D721Med (cell line): Measurements from ENCODE around the gene NDUFA12.

Experiments
- DNase-seq: peaks from one replicate; pipeline ENCODE4 v3.0.0; 2011; ENCODE audit warnings: low spot score; ENCODE audit not compliant: insufficient read length
- FAIRE-seq: peaks from 2 replicates; lab custom pipeline; 2011; peaks lifted over from hg19 to GRCh38; lab: Jason Lieb, UNC
- TF ChIP-seq, protein P1 (sequence below): IDR thresholded peaks from 2 replicates; pipeline ENCODE4 v1.5.1; 2012; ENCODE audit warnings: mild to moderate bottlenecking, control low read depth; ENCODE audit not compliant: insufficient read depth; ENCODE audit errors: missing control alignments

Gene NDUFA12

DNA sequence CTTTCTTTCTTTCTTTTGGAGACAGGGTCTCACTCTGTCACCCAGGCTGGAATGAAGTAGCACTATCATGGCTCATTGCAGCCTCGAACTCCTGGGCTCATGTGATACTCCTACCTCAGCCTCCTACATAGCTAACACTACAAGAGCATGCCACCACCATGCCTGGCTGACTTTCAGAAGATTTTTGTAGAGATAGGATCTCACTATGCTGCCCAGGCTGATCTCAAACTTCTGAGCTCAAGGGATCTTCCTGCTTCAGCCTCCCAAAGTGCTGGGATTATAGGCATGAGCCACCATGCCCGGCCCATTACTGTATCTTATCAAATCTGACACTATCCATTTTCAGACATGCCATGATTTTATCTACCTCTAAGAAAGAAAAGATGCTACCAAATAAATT lies 31.6 kb downstream of the NDUFA12 start:
- TF ChIP-seq, protein P1, sequence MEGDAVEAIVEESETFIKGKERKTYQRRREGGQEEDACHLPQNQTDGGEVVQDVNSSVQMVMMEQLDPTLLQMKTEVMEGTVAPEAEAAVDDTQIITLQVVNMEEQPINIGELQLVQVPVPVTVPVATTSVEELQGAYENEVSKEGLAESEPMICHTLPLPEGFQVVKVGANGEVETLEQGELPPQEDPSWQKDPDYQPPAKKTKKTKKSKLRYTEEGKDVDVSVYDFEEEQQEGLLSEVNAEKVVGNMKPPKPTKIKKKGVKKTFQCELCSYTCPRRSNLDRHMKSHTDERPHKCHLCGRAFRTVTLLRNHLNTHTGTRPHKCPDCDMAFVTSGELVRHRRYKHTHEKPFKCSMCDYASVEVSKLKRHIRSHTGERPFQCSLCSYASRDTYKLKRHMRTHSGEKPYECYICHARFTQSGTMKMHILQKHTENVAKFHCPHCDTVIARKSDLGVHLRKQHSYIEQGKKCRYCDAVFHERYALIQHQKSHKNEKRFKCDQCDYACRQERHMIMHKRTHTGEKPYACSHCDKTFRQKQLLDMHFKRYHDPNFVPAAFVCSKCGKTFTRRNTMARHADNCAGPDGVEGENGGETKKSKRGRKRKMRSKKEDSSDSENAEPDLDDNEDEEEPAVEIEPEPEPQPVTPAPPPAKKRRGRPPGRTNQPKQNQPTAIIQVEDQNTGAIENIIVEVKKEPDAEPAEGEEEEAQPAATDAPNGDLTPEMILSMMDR: no peak
- FAIRE-seq (no peak), DNase-seq (no peak)

DNA sequence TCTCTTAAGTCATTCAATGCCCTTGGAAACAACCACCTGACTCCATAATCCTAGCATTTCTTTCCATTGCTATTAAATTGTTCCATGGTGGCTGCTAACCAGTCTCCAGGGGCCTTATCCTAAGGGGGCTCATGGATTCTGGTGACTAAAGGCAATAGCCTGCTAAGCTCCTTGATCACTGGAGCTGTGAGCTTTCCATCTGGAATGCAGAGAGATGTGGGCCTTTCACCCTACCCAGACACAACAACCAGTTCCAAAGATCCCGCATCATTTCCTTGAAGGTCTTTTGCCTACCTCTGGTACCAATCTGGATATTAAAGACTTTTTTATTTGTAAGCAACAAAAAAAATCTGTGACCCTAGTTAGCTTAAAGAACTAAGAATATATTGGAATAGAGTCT lies 32.9 kb downstream of the NDUFA12 start:
- TF ChIP-seq, protein P1: no peak
- no peak for FAIRE-seq
- no peak for DNase-seq

DNA sequence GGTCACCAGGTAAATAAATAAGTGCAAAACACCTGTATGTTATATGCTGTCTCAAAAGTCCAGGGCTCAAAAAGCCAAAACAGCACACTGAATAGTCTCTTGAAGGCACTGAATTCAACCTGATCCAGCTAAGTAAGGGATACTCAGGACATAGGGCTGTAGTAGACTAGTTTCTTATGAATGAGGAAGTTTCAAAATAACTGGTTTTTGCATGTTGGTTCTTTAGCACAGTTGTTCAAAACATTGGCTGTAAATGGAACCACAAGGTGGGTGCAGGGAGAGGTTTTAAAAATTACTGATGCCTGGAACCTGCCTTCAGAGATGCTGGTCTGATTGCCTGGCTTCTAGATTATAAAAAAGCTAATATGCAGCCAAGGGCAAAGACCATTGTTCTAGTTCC lies 34.1 kb downstream of the NDUFA12 start:
- no peak for DNase-seq
- FAIRE-seq: no peak
- TF ChIP-seq, protein P1: no peak

DNA sequence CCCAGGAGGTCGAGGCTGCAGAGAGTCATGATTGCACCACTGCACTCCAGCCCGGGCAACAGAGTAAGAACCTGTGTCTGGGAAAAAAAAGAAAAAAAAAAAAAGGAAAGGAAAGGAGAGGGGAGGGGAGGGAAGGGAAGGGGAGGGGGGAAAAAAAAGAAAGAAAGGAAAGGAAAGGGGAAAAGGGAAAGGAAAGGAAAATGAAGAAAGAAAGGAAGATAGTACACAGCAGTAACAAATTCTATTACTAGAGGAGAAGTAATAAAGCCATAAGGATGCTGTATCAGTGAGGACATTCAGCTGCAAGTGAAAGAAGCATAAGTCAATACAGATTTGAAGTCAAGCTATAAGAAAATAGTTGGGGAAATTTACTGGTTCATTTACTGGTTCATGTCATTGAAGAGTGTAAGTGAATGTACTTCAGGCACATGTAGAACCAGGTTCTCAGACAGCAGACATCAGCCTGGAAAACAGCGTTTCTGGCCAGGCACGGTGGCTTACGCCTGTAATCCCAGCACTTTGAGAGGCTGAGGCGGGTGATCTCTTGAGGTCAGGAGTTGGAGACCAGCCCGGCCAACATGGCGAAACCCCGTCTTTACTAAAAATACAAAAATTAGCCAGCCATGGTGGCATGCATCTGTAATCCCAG lies 37.4 kb downstream of the NDUFA12 start:
- TF ChIP-seq, protein P1: no peak
- FAIRE-seq (no peak), DNase-seq (no peak)

DNA sequence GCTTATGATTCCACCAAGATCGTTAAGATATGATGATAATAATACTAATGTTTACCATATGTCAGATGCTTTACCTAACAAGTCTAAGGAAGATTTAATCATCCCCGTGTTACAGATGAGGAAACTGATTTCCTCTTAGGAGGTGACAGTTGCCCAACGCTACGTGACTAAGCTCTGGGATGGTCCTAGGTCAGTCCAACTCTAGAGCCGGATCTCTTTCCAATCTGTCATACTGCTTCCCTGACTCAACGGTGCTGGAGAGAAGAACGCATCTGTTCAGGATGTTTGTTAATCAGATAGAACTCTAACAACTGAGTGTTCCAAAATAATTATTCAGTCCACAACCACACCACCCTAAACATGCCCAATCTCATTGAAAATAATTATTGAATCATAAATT lies 39.8 kb downstream of the NDUFA12 start:
- TF ChIP-seq, protein P1: no peak
- FAIRE-seq (no peak), DNase-seq (no peak)

DNA sequence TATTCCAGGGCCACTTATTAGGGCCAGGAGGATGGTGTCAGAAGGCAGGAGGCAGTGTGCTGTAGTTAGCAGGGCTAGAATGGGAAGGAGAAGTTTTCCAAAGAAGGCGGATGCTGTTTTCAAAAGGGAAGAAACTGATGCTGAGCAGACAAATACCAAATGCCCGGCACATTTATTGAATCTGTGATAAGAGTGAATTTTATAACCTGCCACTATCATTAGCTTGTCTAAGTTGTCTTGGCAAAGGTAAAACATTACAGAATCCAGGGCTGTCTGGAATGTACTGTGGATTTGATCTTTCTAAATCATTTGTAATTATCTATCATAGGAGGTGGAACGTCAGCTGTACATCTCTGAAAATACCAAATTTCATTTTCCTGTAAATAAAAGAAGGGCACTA lies 40.8 kb downstream of the NDUFA12 start:
- FAIRE-seq (no peak), DNase-seq (no peak)

DNA sequence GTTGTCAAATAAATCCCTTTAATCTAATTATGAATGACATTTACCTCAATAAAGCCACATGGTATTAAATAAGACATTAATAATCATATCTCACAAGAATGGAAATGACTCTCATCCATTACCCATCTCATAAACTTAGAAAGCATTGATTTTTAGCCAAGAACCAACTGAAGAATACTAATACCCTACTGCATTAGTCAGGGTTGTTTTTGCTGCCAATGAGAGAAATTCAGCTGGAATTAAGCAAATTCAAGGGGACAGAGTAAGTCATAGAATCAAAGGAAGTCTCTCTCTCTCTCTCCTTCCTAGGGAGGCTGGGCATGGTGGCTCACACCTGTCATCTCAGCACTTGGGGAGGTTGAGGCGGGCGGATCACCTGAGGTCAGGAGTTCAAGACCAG lies 41.6 kb downstream of the NDUFA12 start:
- FAIRE-seq (no peak), DNase-seq (no peak)
- TF ChIP-seq, protein P1: no peak

More for the DNA sequence above, 40.8 kb downstream of the NDUFA12 start:
- TF ChIP-seq, protein P1: no peak
